HepG2 (cell line): ENCODE measurements around the gene DSTN. TPM values are rescaled to one million over a fixed set of nuclear protein-coding genes. Genes with fewer than 3 reads are reported as not detected.

ENCODE experiments used
- ARID4A ChIP-seq: sonication (generic); formaldehyde crosslinking; IDR thresholded peaks from 2 replicates; pipeline ENCODE4 v1.5.0; 2020; ENCODE audit warnings: mild to moderate bottlenecking, missing genetic modification reagents, borderline replicate concordance
- CEBPG ChIP-seq: IDR thresholded peaks from 2 replicates; pipeline ENCODE4 v1.6.1; 2016
- ETV5 ChIP-seq: IDR thresholded peaks from 2 replicates; pipeline ENCODE4 v1.6.1; 2018; ENCODE audit warnings: missing biosample characterization, missing genetic modification reagents, inconsistent platforms, borderline replicate concordance
- FOSL2 ChIP-seq: sonication (generic); formaldehyde crosslinking; IDR thresholded peaks from 2 replicates; pipeline ENCODE4 v1.4.0; 2020; ENCODE audit warnings: missing genetic modification reagents
- GATAD1 ChIP-seq: IDR thresholded peaks from 2 replicates; pipeline ENCODE4 v1.6.1; 2016; ENCODE audit warnings: missing genetic modification reagents, missing compliant biosample characterization
- HNF4G ChIP-seq, 2 experiments: sonication (generic) in 1 of 2; formaldehyde crosslinking in 1 of 2; IDR thresholded peaks; 2 replicates each; pipeline versions ENCODE4 v1.4.0 to v1.6.1; 2011 to 2020; ENCODE audit warnings: borderline replicate concordance in 2 of 2, low read depth in 2 of 2, mild to moderate bottlenecking in 2 of 2, low read length in 1 of 2, missing genetic modification reagents in 1 of 2, moderate library complexity in 1 of 2
- HOXA5 ChIP-seq: sonication (generic); formaldehyde crosslinking; IDR thresholded peaks from 2 replicates; pipeline ENCODE4 v1.4.0; 2020; ENCODE audit warnings: missing genetic modification reagents
- MNT ChIP-seq: fragments of 450-650 bp; IDR thresholded peaks from 2 replicates; pipeline ENCODE4 v1.6.1; 2016
- PATZ1 ChIP-seq: sonication (generic); formaldehyde crosslinking; IDR thresholded peaks from 2 replicates; pipeline ENCODE4 v1.4.0; 2020; ENCODE audit warnings: missing genetic modification reagents
- RARA ChIP-seq: IDR thresholded peaks from 2 replicates; pipeline ENCODE4 v1.6.1; 2016; ENCODE audit warnings: missing genetic modification reagents, missing compliant biosample characterization
- REPIN1 ChIP-seq: sonication (generic); formaldehyde crosslinking; IDR thresholded peaks from 2 replicates; pipeline ENCODE4 v1.8.0; 2022; ENCODE audit warnings: missing genetic modification reagents, low read depth, mild to moderate bottlenecking, borderline replicate concordance
- STAG1 ChIP-seq: sonication (generic); formaldehyde crosslinking; IDR thresholded peaks from 2 replicates; pipeline ENCODE4 v1.4.0; 2020; ENCODE audit warnings: missing genetic modification reagents
- THAP11 ChIP-seq: IDR thresholded peaks from 2 replicates; pipeline ENCODE4 v1.6.1; 2016; ENCODE audit warnings: missing biosample characterization, missing genetic modification reagents
- TSC22D2 ChIP-seq: sonication (generic); formaldehyde crosslinking; IDR thresholded peaks from 2 replicates; pipeline ENCODE4 v1.5.1; 2020; ENCODE audit warnings: missing genetic modification reagents, mild to moderate bottlenecking, borderline replicate concordance
- ZFX ChIP-seq: sonication (generic); formaldehyde crosslinking; IDR thresholded peaks from 2 replicates; pipeline ENCODE4 v1.4.0; 2020; ENCODE audit warnings: mild to moderate bottlenecking, low read depth, missing genetic modification reagents, moderate library complexity
- ZNF619 ChIP-seq: sonication (generic); formaldehyde crosslinking; IDR thresholded peaks from 2 replicates; pipeline ENCODE4 v1.4.0; 2020; ENCODE audit warnings: mild to moderate bottlenecking, missing genetic modification reagents
- ZNF660 ChIP-seq: sonication (generic); formaldehyde crosslinking; IDR thresholded peaks from 2 replicates; pipeline ENCODE4 v1.5.1; 2020; ENCODE audit warnings: mild to moderate bottlenecking, low read depth, missing genetic modification reagents, borderline replicate concordance
- ZNF710 ChIP-seq: sonication (generic); formaldehyde crosslinking; IDR thresholded peaks from 2 replicates; pipeline ENCODE4 v1.5.0; 2020; ENCODE audit warnings: mild to moderate bottlenecking, missing genetic modification reagents, borderline replicate concordance
- ZNF816 ChIP-seq: sonication (generic); formaldehyde crosslinking; IDR thresholded peaks from 2 replicates; pipeline ENCODE4 v1.8.0; 2022; ENCODE audit warnings: missing genetic modification reagents, mild to moderate bottlenecking, borderline replicate concordance
- ZSCAN9 ChIP-seq: IDR thresholded peaks from 2 replicates; pipeline ENCODE4 v1.6.1; 2016; ENCODE audit warnings: borderline replicate concordance
- polyA plus RNA-seq, 8 experiments: library from polyadenylated mRNA; depleted of rRNA in 3 of 8; stranded (reverse) in 7 of 8; unstranded in 1 of 8; fragments of >200 nt; fragmentation: Illumina TruSeq in 4 of 8; extraction: Trizol in 4 of 8; gene quantifications; 2 replicates each; pipeline versions ENCODE4 v1.2.1 to v1.2.3, GENCODE V29; 2011 to 2016; ENCODE audit warnings: low read depth in 4 of 8, missing spikeins in 1 of 8, mixed read lengths in 1 of 8; ENCODE audit not compliant: insufficient read depth in 1 of 8
- total RNA-seq, 5 experiments: library from RNA; depleted of rRNA; stranded (reverse); fragments of >200 nt; fragmentation: Illumina TruSeq; extraction: Trizol; gene quantifications; 2 replicates each; pipeline ENCODE4 v1.2.3, GENCODE V29; 2016; ENCODE audit warnings: low read depth in 1 of 5

DSTN gene
- total and polyA plus RNA-seq, 2 of the 13 experiments (the other 11 are each of a cell fraction or from before 2014, with no cell fraction given), result 27.6 to 106 TPM

DNA sequence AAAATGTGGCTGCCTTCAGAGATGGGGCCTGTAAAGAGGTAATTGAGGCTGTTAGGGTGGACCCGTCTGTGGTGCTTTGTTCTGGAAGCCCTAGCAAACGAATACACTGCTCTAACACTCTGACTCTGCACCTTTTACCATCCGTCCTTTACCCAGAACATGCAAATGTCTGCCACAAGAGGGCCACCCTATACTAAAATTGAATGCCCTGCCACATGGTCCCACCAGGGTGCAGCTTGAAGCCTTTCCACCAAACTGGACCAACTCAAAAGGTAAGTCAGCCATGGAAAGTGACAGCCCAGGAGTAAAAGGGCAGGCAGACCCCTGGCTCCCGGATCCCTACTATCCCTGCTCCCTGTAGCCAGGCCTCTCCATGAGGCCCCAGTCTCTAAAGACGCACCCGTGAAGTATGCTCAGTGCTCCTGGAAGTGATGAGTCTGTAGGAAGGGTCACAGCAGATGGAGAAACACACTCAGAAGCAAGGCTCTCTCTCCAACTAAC is 32.9 kb upstream of the DSTN start (continued):
- TF ChIP-seq ARID4A, result peak; percentile 34; the same call in 1 of the 2 replicates
- peak; percentile 62 for TF ChIP-seq THAP11
- TF ChIP-seq MNT, result peak; percentile 37; the same call in 1 of the 2 replicates
- TF ChIP-seq ZNF660 (CRISPR knock-in tag), result no peak
- TF ChIP-seq HOXA5 (CRISPR knock-in tag), result peak; percentile 65; the same call in 1 of the 2 replicates
- peak; percentile 73 for TF ChIP-seq GATAD1 (CRISPR knock-in tag)
- peak; percentile 58 for TF ChIP-seq PATZ1 (CRISPR knock-in tag)
- TF ChIP-seq ZFX (CRISPR knock-in tag), result peak; percentile 19; the same call in 1 of the 2 replicates
- no peak for TF ChIP-seq ZNF710
- TF ChIP-seq STAG1 (CRISPR knock-in tag), result peak; percentile 99
- peak; percentile 73; the same call in 1 of the 2 replicates for TF ChIP-seq REPIN1 (CRISPR knock-in tag)
- TF ChIP-seq CEBPG (CRISPR knock-in tag), result 0 out of 2 replicates have a peak, but pooled peaks have one; percentile 16
- TF ChIP-seq TSC22D2 (CRISPR knock-in tag), result peak; percentile 65; the same call in 1 of the 2 replicates
- TF ChIP-seq FOSL2 (CRISPR knock-in tag), result peak; percentile 61
- no peak for TF ChIP-seq HNF4G (IDR thresholded peaks at IDR 0.05; ENCODE audit: borderline replicate concordance, low read depth, low read length)
- TF ChIP-seq HNF4G (CRISPR knock-in tag; IDR thresholded peaks at IDR 0.05; ENCODE audit: borderline replicate concordance, low read depth), result peak; percentile 45; the same call in 1 of the 2 replicates
- TF ChIP-seq ZNF816 (CRISPR knock-in tag), result no peak
- peak; percentile 86; the same call in 1 of the 2 replicates for TF ChIP-seq ZSCAN9 (CRISPR knock-in tag)
- peak; percentile 42; the same call in 1 of the 2 replicates for TF ChIP-seq ETV5 (CRISPR knock-in tag)
- TF ChIP-seq RARA (CRISPR knock-in tag), result peak; percentile 31; the same call in 1 of the 2 replicates
- peak; percentile 94 for TF ChIP-seq ZNF619 (CRISPR knock-in tag)
